Mesenchymal stem cell (in vitro differentiated cells and primary cell): ENCODE results near the gene CAPN15.

Experiments
- DNase-seq: peaks from one replicate; pipeline ENCODE4 v3.0.0-alpha.2; 2013
- H2AFZ ChIP-seq: one replicate; pipeline ENCODE4 v1.6.1; 2013; ENCODE audit warnings: low read depth, mild to moderate bottlenecking, control low read depth, inconsistent platforms, low read length, moderate library complexity
- H2AK5ac ChIP-seq: 2 replicates; pipeline ENCODE4 v1.6.1; 2013; ENCODE audit warnings: low read length, moderate library complexity, mild to moderate bottlenecking, inconsistent platforms; ENCODE audit not compliant: severe bottlenecking
- H2BK120ac ChIP-seq: one replicate; pipeline ENCODE4 v1.6.1; 2013; ENCODE audit warnings: low read depth, mild to moderate bottlenecking, inconsistent platforms, low read length, moderate library complexity
- H2BK12ac ChIP-seq, 2 experiments: one replicate each; pipeline ENCODE4 v1.6.1; 2013; ENCODE audit warnings: inconsistent platforms in 2 of 2, low read length in 2 of 2, mild to moderate bottlenecking in 2 of 2, moderate library complexity in 2 of 2, control low read depth in 1 of 2
- H2BK15ac ChIP-seq: one replicate; pipeline ENCODE4 v1.6.1; 2013; ENCODE audit warnings: mild to moderate bottlenecking, low read depth, inconsistent platforms; ENCODE audit not compliant: poor library complexity, severe bottlenecking
- H2BK5ac ChIP-seq: 2 replicates; pipeline ENCODE4 v1.6.1; 2013; ENCODE audit warnings: low read depth, mild to moderate bottlenecking, low read length, control low read depth, inconsistent platforms; ENCODE audit not compliant: poor library complexity, severe bottlenecking
- H3K14ac ChIP-seq, 2 experiments: one replicate each; pipeline ENCODE4 v1.6.1; 2013; ENCODE audit warnings: inconsistent platforms in 2 of 2, low read length in 2 of 2, control low read depth in 1 of 2, mild to moderate bottlenecking in 1 of 2, moderate library complexity in 1 of 2
- H3K18ac ChIP-seq, 2 experiments: one replicate each; pipeline ENCODE4 v1.6.1; 2013; ENCODE audit warnings: inconsistent platforms in 2 of 2, low read length in 2 of 2, control low read depth in 1 of 2, low read depth in 1 of 2, mild to moderate bottlenecking in 1 of 2
- H3K23ac ChIP-seq, 2 experiments: one replicate each; pipeline ENCODE4 v1.6.1; 2013; ENCODE audit warnings: inconsistent platforms in 2 of 2, low read length in 2 of 2, mild to moderate bottlenecking in 2 of 2, moderate library complexity in 2 of 2, control low read depth in 1 of 2
- H3K27ac ChIP-seq: 2 replicates; pipeline ENCODE4 v1.5.1; 2013; ENCODE audit warnings: mild to moderate bottlenecking, moderate library complexity, low read length, control low read depth, inconsistent platforms; ENCODE audit not compliant: poor library complexity, severe bottlenecking
- H3K27me3 ChIP-seq, 2 experiments: 2 replicates each; pipeline versions ENCODE4 v1.6.1 to v1.7.0; 2013; ENCODE audit warnings: low read length in 2 of 2, mild to moderate bottlenecking in 2 of 2, moderate library complexity in 2 of 2, control low read depth in 1 of 2, inconsistent platforms in 1 of 2; ENCODE audit not compliant: control insufficient read depth in 1 of 2, insufficient read depth in 1 of 2
- H3K36me3 ChIP-seq, 2 experiments: 2 replicates each; pipeline versions ENCODE4 v1.6.1 to v1.7.0; 2013; ENCODE audit warnings: low read length in 2 of 2, control low read depth in 1 of 2, inconsistent platforms in 1 of 2, low read depth in 1 of 2, mild to moderate bottlenecking in 1 of 2; ENCODE audit not compliant: insufficient read depth in 2 of 2, control insufficient read depth in 1 of 2
- H3K4ac ChIP-seq, 2 experiments: one replicate each; pipeline ENCODE4 v1.6.1; 2013; ENCODE audit warnings: inconsistent platforms in 2 of 2, low read length in 2 of 2, mild to moderate bottlenecking in 2 of 2, moderate library complexity in 2 of 2, control low read depth in 1 of 2, low read depth in 1 of 2
- H3K4me1 ChIP-seq: 2 replicates; pipeline ENCODE4 v1.6.1; 2013; ENCODE audit warnings: low read depth, low read length, control low read depth; ENCODE audit not compliant: control insufficient read depth, insufficient read depth
- H3K4me2 ChIP-seq: 2 replicates; pipeline ENCODE4 v1.6.1; 2013; ENCODE audit warnings: low read length, mild to moderate bottlenecking, inconsistent platforms; ENCODE audit not compliant: poor library complexity, severe bottlenecking
- H3K4me3 ChIP-seq, 2 experiments: 2 replicates each; pipeline versions ENCODE4 v1.5.1 to v1.7.0; 2013; ENCODE audit warnings: low read length in 2 of 2, mild to moderate bottlenecking in 2 of 2, control low read depth in 1 of 2, low read depth in 1 of 2; ENCODE audit not compliant: insufficient read depth in 1 of 2
- H3K79me1 ChIP-seq: replicated peaks from 2 replicates; pipeline ENCODE4 v1.6.1; 2013; ENCODE audit warnings: mild to moderate bottlenecking, control low read depth, low read length, inconsistent platforms; ENCODE audit not compliant: poor library complexity, severe bottlenecking
- H3K9ac ChIP-seq: 2 replicates; pipeline ENCODE4 v1.7.0; 2013; ENCODE audit warnings: mild to moderate bottlenecking, low read length, moderate library complexity
- H3K9me3 ChIP-seq: 2 replicates; pipeline ENCODE4 v1.7.0; 2013; ENCODE audit warnings: mild to moderate bottlenecking, low read length; ENCODE audit not compliant: control insufficient read depth
- H4K8ac ChIP-seq: one replicate; pipeline ENCODE4 v1.6.1; 2013; ENCODE audit warnings: inconsistent platforms, mild to moderate bottlenecking, low read length, moderate library complexity
- H4K91ac ChIP-seq: one replicate; pipeline ENCODE4 v1.6.1; 2013; ENCODE audit warnings: mild to moderate bottlenecking, low read length, inconsistent platforms
- WGBS: methylation state at CpG from one replicate; pipeline ENCODE4 v1.1.7; 2013; ENCODE audit warnings: mixed read lengths; 5-methylcytosine and 5-hydroxymethylcytosine counted together

The CAPN15 gene

GRCh38 chr16:561957-562938 is 34.7 kb downstream of the CAPN15 start:
- Histone ChIP-seq H3K4me2 (no peak overlapping the region), H3K27me3 (peaks cover 38 to 45% of the 10 kb centered on the region in 2 experiments), H4K91ac (peak overlapping the region; percentile 70), H2AK5ac (no peak overlapping the region), H3K79me1 (no peaks in the 10 kb centered on the region), H3K23ac (no peak overlapping the region), H3K27ac (no peak overlapping the region), H3K4me3 (no peak overlapping the region), H3K4ac (no peak overlapping the region), H3K14ac (peak overlapping the region in 1 of 2 experiments; percentile 68), H3K4me1 (peaks cover 48% of the 10 kb centered on the region), H2AFZ (no peak overlapping the region), H3K36me3 (peaks cover 0 to 4% of the 10 kb centered on the region in 2 experiments), H2BK12ac (no peak overlapping the region), H2BK120ac (no peak overlapping the region), H3K9me3 (no peaks in the 10 kb centered on the region), H2BK15ac (no peak overlapping the region), H3K9ac (no peak overlapping the region), H2BK5ac (no peak overlapping the region), H4K8ac (no peak overlapping the region), H3K18ac (no peak overlapping the region)
- 91% methylated on average over 43 of the region's 43 CpGs for WGBS
- no peak for DNase-seq

GRCh38 chr16:563072-563644 is 35.6 kb downstream of the CAPN15 start:
- H3K4ac ChIP-seq, result no peak overlapping the region
- H3K9ac ChIP-seq, result no peak overlapping the region
- no peak overlapping the region for H2BK5ac ChIP-seq
- H2AFZ ChIP-seq, result no peak overlapping the region
- H3K36me3 ChIP-seq, result no peaks in the 10 kb centered on the region
- peaks cover 32 to 38% of the 10 kb centered on the region in 2 experiments for H3K27me3 ChIP-seq
- H3K9me3 ChIP-seq, result no peaks in the 10 kb centered on the region
- no peak overlapping the region for H3K4me2 ChIP-seq
- H3K14ac ChIP-seq, result no peak overlapping the region
- H2BK12ac ChIP-seq, result no peak overlapping the region
- no peak overlapping the region for H3K18ac ChIP-seq
- no peak overlapping the region for H2BK120ac ChIP-seq
- H2BK15ac ChIP-seq, result peak overlapping the region; percentile 17
- H2AK5ac ChIP-seq, result no peak overlapping the region
- no peak overlapping the region for H3K4me3 ChIP-seq
- no peak overlapping the region for H3K27ac ChIP-seq
- no peak overlapping the region for H4K8ac ChIP-seq
- WGBS, result 94% methylated on average over 30 of the region's 30 CpGs
- peaks cover 57% of the 10 kb centered on the region for H3K4me1 ChIP-seq
- DNase-seq, result no peak
- no peak overlapping the region for H3K23ac ChIP-seq
- H4K91ac ChIP-seq, result no peak overlapping the region
- no peaks in the 10 kb centered on the region for H3K79me1 ChIP-seq

GRCh38 chr16:564690-565418 is 37.3 kb downstream of the CAPN15 start:
- Histone ChIP-seq H3K27me3 (peaks cover 17 to 23% of the 10 kb centered on the region in 2 experiments), H3K4me2 (no peak overlapping the region), H2BK120ac (no peak overlapping the region), H2BK15ac (peak overlapping the region; percentile 70), H4K8ac (peak overlapping the region; percentile 47), H2AK5ac (peak overlapping the region; percentile 33), H3K14ac (no peak overlapping the region), H3K23ac (no peak overlapping the region), H3K9ac (no peak overlapping the region), H3K27ac (no peak overlapping the region), H4K91ac (no peak overlapping the region), H3K4ac (no peak overlapping the region), H3K4me1 (peaks cover 54% of the 10 kb centered on the region), H2AFZ (no peak overlapping the region), H2BK12ac (no peak overlapping the region), H3K4me3 (no peak overlapping the region), H3K36me3 (no peaks in the 10 kb centered on the region), H3K79me1 (no peaks in the 10 kb centered on the region), H3K9me3 (no peaks in the 10 kb centered on the region), H2BK5ac (no peak overlapping the region), H3K18ac (peak overlapping the region in 1 of 2 experiments; percentile 5)
- WGBS, result 89% methylated on average over 42 of the region's 42 CpGs
- no peak for DNase-seq
